OCI-LY7 (cell line): Measurements from ENCODE around the gene MECR.

Experiments used
- EZH2phosphoT487 ChIP-seq: fragments of 200-600 bp; sonication (generic); IDR thresholded peaks from 2 replicates; pipeline ENCODE4 v1.6.1; 2018; ENCODE audit warnings: low read depth, borderline replicate concordance, mild to moderate bottlenecking, mixed run types, antibody characterized with exemption, low read length, moderate library complexity, mixed read lengths
- TF ChIP-seq, protein P1 (sequence below): fragments of 200-600 bp; sonication (generic); conservative IDR thresholded peaks from 2 replicates; pipeline ENCODE4 v1.5.1; 2014; ENCODE audit warnings: mild to moderate bottlenecking, antibody characterized with exemption, low read length, moderate library complexity, mixed read lengths

DNA sequence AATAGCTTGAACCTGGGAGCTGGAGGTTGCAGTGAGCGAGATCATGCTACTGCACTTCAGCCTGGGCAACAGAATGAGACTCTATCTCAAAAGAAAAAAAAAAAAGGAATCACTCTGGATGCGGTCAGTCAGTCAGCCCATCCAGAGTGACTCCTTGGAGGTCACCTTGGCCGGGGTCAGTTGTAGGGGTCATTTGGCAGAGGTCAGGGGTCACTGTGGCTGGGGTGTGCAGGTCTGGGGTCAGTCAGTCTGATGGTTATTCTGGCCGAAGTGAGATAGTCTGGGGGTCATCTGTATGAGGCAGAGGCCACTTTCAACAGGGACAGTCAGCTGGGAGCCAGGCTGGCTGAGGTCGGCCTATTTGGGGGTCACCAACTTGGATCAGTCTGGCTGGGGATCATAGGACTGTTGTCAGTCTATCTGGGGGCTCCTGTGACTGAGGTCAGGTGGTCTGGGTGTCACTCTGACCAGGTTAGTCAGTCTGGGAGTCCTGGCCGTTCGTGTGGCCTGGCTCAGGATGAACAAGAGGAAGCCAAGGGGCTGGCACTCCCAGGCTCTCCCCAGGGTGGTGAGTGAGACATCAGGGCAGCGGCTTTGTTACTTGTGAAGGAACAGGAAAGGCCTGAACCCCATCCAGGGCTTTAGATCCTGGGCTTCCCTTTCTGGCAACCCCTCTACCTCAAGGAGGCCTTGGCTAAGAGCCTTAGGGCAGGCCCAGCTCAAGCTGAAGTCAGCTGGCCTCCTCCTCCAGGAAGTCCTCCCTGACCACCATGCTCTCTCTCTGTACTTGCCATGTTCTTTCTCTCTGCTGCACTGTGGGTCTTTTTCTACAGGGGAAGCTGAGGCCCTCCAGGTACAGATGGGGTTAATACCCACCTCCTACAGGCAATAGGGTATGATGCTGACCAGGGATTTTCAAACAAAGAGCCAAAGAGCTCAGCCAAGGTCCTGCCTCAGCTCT, 20.7 kb upstream of the MECR start:
- TF ChIP-seq, protein P1, sequence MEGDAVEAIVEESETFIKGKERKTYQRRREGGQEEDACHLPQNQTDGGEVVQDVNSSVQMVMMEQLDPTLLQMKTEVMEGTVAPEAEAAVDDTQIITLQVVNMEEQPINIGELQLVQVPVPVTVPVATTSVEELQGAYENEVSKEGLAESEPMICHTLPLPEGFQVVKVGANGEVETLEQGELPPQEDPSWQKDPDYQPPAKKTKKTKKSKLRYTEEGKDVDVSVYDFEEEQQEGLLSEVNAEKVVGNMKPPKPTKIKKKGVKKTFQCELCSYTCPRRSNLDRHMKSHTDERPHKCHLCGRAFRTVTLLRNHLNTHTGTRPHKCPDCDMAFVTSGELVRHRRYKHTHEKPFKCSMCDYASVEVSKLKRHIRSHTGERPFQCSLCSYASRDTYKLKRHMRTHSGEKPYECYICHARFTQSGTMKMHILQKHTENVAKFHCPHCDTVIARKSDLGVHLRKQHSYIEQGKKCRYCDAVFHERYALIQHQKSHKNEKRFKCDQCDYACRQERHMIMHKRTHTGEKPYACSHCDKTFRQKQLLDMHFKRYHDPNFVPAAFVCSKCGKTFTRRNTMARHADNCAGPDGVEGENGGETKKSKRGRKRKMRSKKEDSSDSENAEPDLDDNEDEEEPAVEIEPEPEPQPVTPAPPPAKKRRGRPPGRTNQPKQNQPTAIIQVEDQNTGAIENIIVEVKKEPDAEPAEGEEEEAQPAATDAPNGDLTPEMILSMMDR = no peak
- TF ChIP-seq EZH2phosphoT487 = no peak
